PC-9 (cell line): ENCODE results near the gene RHBDD2.

Experiments used
- EZH2 ChIP-seq: fragments of 200-600 bp; sonication (generic); IDR thresholded peaks from 2 replicates; pipeline ENCODE4 v1.8.0; 2017; ENCODE audit warnings: antibody characterized with exemption, low read depth
- TF ChIP-seq, protein P1 (sequence below): fragments of 200-600 bp; sonication (generic); conservative IDR thresholded peaks from 2 replicates; pipeline ENCODE4 v1.6.1; 2017; ENCODE audit warnings: mixed run types, antibody characterized with exemption, mild to moderate bottlenecking, moderate library complexity

DNA sequence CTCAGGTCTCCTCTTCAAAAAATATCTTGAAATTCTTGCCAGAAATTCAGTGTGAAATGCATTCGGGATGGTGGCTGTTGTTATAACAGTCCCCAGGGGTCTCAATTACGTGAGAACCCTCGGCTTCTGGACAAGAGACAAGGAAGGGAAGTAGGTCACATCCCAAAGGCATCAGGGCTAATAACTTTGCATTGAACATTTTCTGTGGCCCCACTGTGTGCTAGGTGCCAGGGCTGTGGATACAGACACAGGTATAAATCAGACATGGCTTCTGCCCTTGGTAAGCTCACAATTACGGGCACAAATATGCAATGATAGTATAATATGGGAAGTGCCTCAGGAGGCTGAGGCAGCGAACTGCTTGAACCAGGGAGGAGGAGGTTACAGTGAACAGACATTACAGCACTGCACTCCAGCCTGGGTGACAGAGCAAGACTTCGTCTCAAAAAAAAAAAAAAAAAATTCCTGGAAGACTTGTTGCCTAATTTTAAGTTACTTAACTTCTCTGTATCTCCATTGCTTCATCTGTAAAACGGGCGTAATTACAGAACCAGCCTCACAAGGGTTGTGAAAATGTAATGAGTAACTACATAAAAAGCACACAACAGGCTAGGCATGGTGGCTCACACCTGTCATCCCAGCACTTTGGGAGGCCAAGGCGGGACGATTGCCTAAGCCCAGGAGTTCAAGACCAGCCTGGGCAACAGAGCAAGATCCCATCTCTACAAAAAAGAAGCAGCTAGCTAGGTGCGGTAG is 2.5 kb upstream of the RHBDD2 start:
- TF ChIP-seq, protein P1, sequence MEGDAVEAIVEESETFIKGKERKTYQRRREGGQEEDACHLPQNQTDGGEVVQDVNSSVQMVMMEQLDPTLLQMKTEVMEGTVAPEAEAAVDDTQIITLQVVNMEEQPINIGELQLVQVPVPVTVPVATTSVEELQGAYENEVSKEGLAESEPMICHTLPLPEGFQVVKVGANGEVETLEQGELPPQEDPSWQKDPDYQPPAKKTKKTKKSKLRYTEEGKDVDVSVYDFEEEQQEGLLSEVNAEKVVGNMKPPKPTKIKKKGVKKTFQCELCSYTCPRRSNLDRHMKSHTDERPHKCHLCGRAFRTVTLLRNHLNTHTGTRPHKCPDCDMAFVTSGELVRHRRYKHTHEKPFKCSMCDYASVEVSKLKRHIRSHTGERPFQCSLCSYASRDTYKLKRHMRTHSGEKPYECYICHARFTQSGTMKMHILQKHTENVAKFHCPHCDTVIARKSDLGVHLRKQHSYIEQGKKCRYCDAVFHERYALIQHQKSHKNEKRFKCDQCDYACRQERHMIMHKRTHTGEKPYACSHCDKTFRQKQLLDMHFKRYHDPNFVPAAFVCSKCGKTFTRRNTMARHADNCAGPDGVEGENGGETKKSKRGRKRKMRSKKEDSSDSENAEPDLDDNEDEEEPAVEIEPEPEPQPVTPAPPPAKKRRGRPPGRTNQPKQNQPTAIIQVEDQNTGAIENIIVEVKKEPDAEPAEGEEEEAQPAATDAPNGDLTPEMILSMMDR, result no peak
- TF ChIP-seq EZH2, result no peak
